ENCODE results near the gene SPRR2E. TPM values are rescaled to one million over a fixed set of nuclear protein-coding genes. Genes with fewer than 3 reads are reported as not detected.

SPRR2E gene
- polyA plus RNA-seq, 1 of the 3 experiments (the other 2 are of a cell fraction), result not detected

- ChIA-PET CTCF (no interaction called here), POLR2A (no interaction called here)
- no peaks in the 10 kb centered on the region for H4K20me1 ChIP-seq (ENCODE audit: insufficient read depth)
- no peak within 1 kb of the TSS for H3K27ac ChIP-seq (ENCODE audit: low read depth in 2 of 2, low read length in 1 of 2)
- H3K4me1 ChIP-seq (ENCODE audit: control insufficient read depth in 1 of 2, insufficient read depth in 2 of 2, low read depth in 1 of 2, low read length in 1 of 2), result no peaks in the 10 kb centered on the region
- H3K79me2 ChIP-seq (ENCODE audit: insufficient read depth), result no peaks in the 10 kb centered on the region
- H3K9ac ChIP-seq, result no peak within 1 kb of the TSS
- no peak for DNase-seq
- no peak within 1 kb of the TSS for H2AFZ ChIP-seq (ENCODE audit: low read depth)
- H3K9me2 ChIP-seq, result no peaks in the 10 kb centered on the region
- no peaks in the 10 kb centered on the region for H3F3A ChIP-seq (replicated peaks; ENCODE audit: insufficient read depth)
- no peaks in the 10 kb centered on the region for H3K27me3 ChIP-seq (ENCODE audit: insufficient read depth)
- TF ChIP-seq SIN3A (IDR thresholded peaks at IDR 0.05; ENCODE audit: borderline replicate concordance, low read depth, low read length) (no peak), CTCF (IDR thresholded peaks at IDR 0.05) (no peak), IRF3 (IDR thresholded peaks at IDR 0.05; ENCODE audit: low read depth, low read length) (no peak), RFX5 (IDR thresholded peaks at IDR 0.05; ENCODE audit: low read length) (no peak), GABPA (IDR thresholded peaks at IDR 0.05; ENCODE audit: low read depth) (no peak), EP300 (IDR thresholded peaks at IDR 0.05; ENCODE audit: borderline replicate concordance in 1 of 2, low read depth in 1 of 2, low read length in 1 of 2) (no peak), SMC3 (IDR thresholded peaks at IDR 0.05; ENCODE audit: low read depth, low read length) (no peak), ELF1 (IDR thresholded peaks at IDR 0.05) (no peak), RAD21 (IDR thresholded peaks at IDR 0.05; ENCODE audit: low read length) (no peak), FOXM1 (IDR thresholded peaks at IDR 0.05; ENCODE audit: low read depth) (no peak), TAF1 (IDR thresholded peaks at IDR 0.05; ENCODE audit: borderline replicate concordance, low read depth, low read length) (no peak), USF1 (IDR thresholded peaks at IDR 0.05; ENCODE audit: borderline replicate concordance, low read depth) (no peak), YY1 (IDR thresholded peaks at IDR 0.05; ENCODE audit: low read depth) (no peak), TEAD4 (IDR thresholded peaks at IDR 0.05; ENCODE audit: borderline replicate concordance, insufficient read depth) (no peak)
- H3K36me3 ChIP-seq (replicated peaks in 1 of 2; ENCODE audit: control insufficient read depth in 1 of 2, insufficient read depth in 2 of 2, low read length in 1 of 2), result no peaks in the 10 kb centered on the region
- WGBS (ENCODE audit: low lambda C conversion rate), result 0% methylated on average over 2 of the region's 2 CpGs
- H3K4me2 ChIP-seq, result no peak within 1 kb of the TSS
- H3K4me3 ChIP-seq (ENCODE audit: low read depth in 2 of 2, low read length in 1 of 2), result no peak within 1 kb of the TSS
- no peaks in the 10 kb centered on the region for H3K9me3 ChIP-seq
Observed at GRCh38 chr1:153071511-153071910, 22.8 kb downstream of the SPRR2E start, which contains the start of gene SPRR2B. Gene SPRR2B (minus strand): TSS chr1:153071611. CDS start chr1:153070839, 772 bp downstream.

- Histone ChIP-seq H3K9ac (no peak overlapping the region), H3K27me3 (ENCODE audit: insufficient read depth) (no peaks in the 10 kb centered on the region), H3K4me1 (ENCODE audit: control insufficient read depth in 1 of 2, insufficient read depth in 2 of 2, low read depth in 1 of 2, low read length in 1 of 2) (no peaks in the 10 kb centered on the region), H3K36me3 (replicated peaks in 1 of 2; ENCODE audit: control insufficient read depth in 1 of 2, insufficient read depth in 2 of 2, low read length in 1 of 2) (no peaks in the 10 kb centered on the region), H3K4me2 (no peak overlapping the region), H3K4me3 (ENCODE audit: low read depth in 2 of 2, low read length in 1 of 2) (no peak overlapping the region), H3K79me2 (ENCODE audit: insufficient read depth) (no peaks in the 10 kb centered on the region), H3K27ac (ENCODE audit: low read depth in 2 of 2, low read length in 1 of 2) (no peak overlapping the region), H3K9me3 (no peaks in the 10 kb centered on the region), H2AFZ (ENCODE audit: low read depth) (no peak overlapping the region), H3K9me2 (no peaks in the 10 kb centered on the region), H4K20me1 (ENCODE audit: insufficient read depth) (no peaks in the 10 kb centered on the region), H3F3A (replicated peaks; ENCODE audit: insufficient read depth) (no peaks in the 10 kb centered on the region)
- ChIA-PET POLR2A (no interaction called here), CTCF (no interaction called here)
- no peak for DNase-seq
- 0% methylated on average over 2 of the region's 2 CpGs for WGBS (ENCODE audit: low lambda C conversion rate)
- TF ChIP-seq REST (IDR thresholded peaks at IDR 0.05; ENCODE audit: low read depth, low read length) (no peak), POLR2AphosphoS5 (IDR thresholded peaks at IDR 0.05; ENCODE audit: low read depth, low read length) (no peak), NFIC (IDR thresholded peaks at IDR 0.05; ENCODE audit: borderline replicate concordance) (no peak), CTCF (IDR thresholded peaks at IDR 0.05) (no peak), JUND (IDR thresholded peaks at IDR 0.05) (no peak), YY1 (IDR thresholded peaks at IDR 0.05; ENCODE audit: low read depth) (no peak), MAX (IDR thresholded peaks at IDR 0.05; ENCODE audit: low read depth) (no peak), TAF1 (IDR thresholded peaks at IDR 0.05; ENCODE audit: borderline replicate concordance, low read depth, low read length) (no peak)
Observed at GRCh38 chr1:153070243-153070642, 24.1 kb downstream of the SPRR2E start.

Data from SK-N-SH (cell line).